Activated T-helper 17 cell treated with anti-CD3 and anti-CD28 coated beads, Interleukin-2, amount 50 U/mL, for 72 hours (primary cell): Measurements from ENCODE around the gene OR2A2. TPM values are rescaled to one million over a fixed set of nuclear protein-coding genes. Genes with fewer than 3 reads are reported as not detected.
A peak's percentile ranks its signal among the peaks of the same experiment; 100 is the strongest.
"Not testable (repeated sequence)": the region's sequence is repeated elsewhere in the genome, so short reads cannot be mapped to it uniquely, and the experiment has no call there.

Experiments
- ATAC-seq: fragments of 150-1000 bp; cut with Tn5 transposase; replicated peaks from 2 replicates; pipeline ENCODE4 v1.10.0; 2021; ENCODE audit warnings: mild to moderate bottlenecking, moderate library complexity
- H3K27ac Mint-ChIP-seq: one replicate; pipeline ENCODE4 v1.8.0; 2022; ENCODE audit warnings: mixed read lengths
- H3K27me3 Mint-ChIP-seq: one replicate; pipeline ENCODE4 v1.8.0; 2022; ENCODE audit warnings: mixed read lengths
- H3K36me3 Mint-ChIP-seq: one replicate; pipeline ENCODE4 v1.8.0; 2022; ENCODE audit warnings: low read depth, mild to moderate bottlenecking, mixed read lengths
- H3K4me1 Mint-ChIP-seq: one replicate; pipeline ENCODE4 v1.8.0; 2022; ENCODE audit warnings: mixed read lengths
- H3K4me3 Mint-ChIP-seq: one replicate; pipeline ENCODE4 v1.8.0; 2022; ENCODE audit warnings: mild to moderate bottlenecking, mixed read lengths
- H3K9me3 Mint-ChIP-seq: one replicate; pipeline ENCODE4 v1.8.0; 2022; ENCODE audit warnings: mixed read lengths
- total RNA-seq, 2 donors: library from RNA; stranded (reverse); gene quantifications; one replicate each; pipeline ENCODE4 v1.2.3, GENCODE V29; 2022

Gene OR2A2
- total RNA-seq, 2 donors from 2014 or later = not detected

- Mint-ChIP-seq H3K4me3 (no peak within 1 kb of the TSS), H3K36me3 (no peaks in the 10 kb centered on the region), H3K27ac (no peak within 1 kb of the TSS)
These were observed 13.5 kb downstream of the OR2A2 start, which contains the start of gene OR2A14 for GRCh38 chr7:144122876-144123275. Gene OR2A14, plus strand, starts transcription at chr7:144123176. Its CDS starts 5,937 bp downstream, at chr7:144129113.

GRCh38 chr7:144127714-144128334 lies 18.4 kb downstream of the OR2A2 start:
- Mint-ChIP-seq H3K4me1 (no peaks in the 10 kb centered on the region), H3K27ac (no peak overlapping the region), H3K9me3 (no peaks in the 10 kb centered on the region), H3K4me3 (no peak overlapping the region), H3K27me3 (no peaks in the 10 kb centered on the region), H3K36me3 (no peaks in the 10 kb centered on the region)
- peak; percentile 99 for ATAC-seq

More at GRCh38 chr7:144122876-144123275, 13.5 kb downstream of the OR2A2 start, which contains the start of gene OR2A14:
- no peaks in the 10 kb centered on the region for H3K9me3 Mint-ChIP-seq
- no peak for ATAC-seq
- peaks cover 10% of the 10 kb centered on the region for H3K27me3 Mint-ChIP-seq
- no peaks in the 10 kb centered on the region for H3K4me1 Mint-ChIP-seq

GRCh38 chr7:144129601-144130000 lies 20.2 kb downstream of the OR2A2 start:
- not testable (repeated sequence) for H3K9me3 Mint-ChIP-seq, H3K27me3 Mint-ChIP-seq, ATAC-seq, H3K4me1 Mint-ChIP-seq, H3K4me3 Mint-ChIP-seq, H3K27ac Mint-ChIP-seq, H3K36me3 Mint-ChIP-seq

DNA sequence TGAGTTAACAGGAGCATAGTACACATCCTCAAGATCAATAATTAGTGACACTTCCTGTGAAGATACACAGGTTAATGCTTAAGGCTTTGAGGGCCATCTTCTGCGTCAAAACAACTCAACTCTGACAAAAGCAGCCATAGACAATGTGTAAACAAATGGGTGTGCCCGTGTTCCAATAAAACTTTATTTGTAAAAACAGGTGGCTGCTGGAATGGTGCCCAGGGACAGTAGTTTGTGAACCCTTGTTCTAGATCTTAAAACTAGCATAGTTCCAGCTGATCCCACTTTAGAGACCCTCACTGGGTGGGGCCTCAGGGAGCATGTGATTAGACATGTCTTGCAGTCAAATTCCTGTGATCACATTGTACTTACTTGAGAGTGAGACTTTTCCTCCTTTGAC lies 21.3 kb downstream of the OR2A2 start:
- no peak overlapping the region for H3K4me3 Mint-ChIP-seq
- H3K9me3 Mint-ChIP-seq = no peaks in the 10 kb centered on the region
- H3K4me1 Mint-ChIP-seq = no peaks in the 10 kb centered on the region
- H3K36me3 Mint-ChIP-seq = no peaks in the 10 kb centered on the region
- no peak overlapping the region for H3K27ac Mint-ChIP-seq
- no peaks in the 10 kb centered on the region for H3K27me3 Mint-ChIP-seq
- ATAC-seq = no peak

DNA sequence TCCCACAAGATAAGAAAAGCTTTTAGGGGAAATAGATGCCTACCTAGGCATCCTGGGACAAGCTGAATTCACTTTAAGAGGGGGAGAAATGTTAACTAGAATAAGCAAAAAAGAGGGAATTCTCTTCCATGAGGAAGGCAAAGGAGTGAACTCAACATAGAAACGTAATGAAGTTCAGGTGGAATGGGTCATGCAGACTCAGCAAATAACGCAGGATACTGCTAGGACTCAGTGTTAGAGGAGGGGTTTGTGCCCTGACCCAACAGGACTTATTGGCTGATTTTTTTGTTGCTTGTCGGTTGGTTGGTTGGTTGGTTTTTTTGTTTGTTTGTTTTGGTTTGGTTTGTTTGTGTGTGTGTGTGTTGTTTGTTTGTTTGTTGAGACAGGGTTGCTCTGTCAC lies 22.9 kb downstream of the OR2A2 start:
- Mint-ChIP-seq H3K36me3 (no peaks in the 10 kb centered on the region), H3K4me3 (no peak overlapping the region), H3K9me3 (no peaks in the 10 kb centered on the region), H3K4me1 (no peaks in the 10 kb centered on the region), H3K27ac (no peak overlapping the region), H3K27me3 (no peaks in the 10 kb centered on the region)
- ATAC-seq = no peak

GRCh38 chr7:144133307-144133706 lies 23.9 kb downstream of the OR2A2 start:
- H3K9me3 Mint-ChIP-seq = no peaks in the 10 kb centered on the region
- H3K4me3 Mint-ChIP-seq = no peak overlapping the region
- no peaks in the 10 kb centered on the region for H3K4me1 Mint-ChIP-seq
- H3K27ac Mint-ChIP-seq = no peak overlapping the region
- no peaks in the 10 kb centered on the region for H3K27me3 Mint-ChIP-seq
- H3K36me3 Mint-ChIP-seq = no peaks in the 10 kb centered on the region
- ATAC-seq = no peak

GRCh38 chr7:144134116-144134515 lies 24.7 kb downstream of the OR2A2 start:
- Mint-ChIP-seq H3K4me3 (no peak overlapping the region), H3K4me1 (no peaks in the 10 kb centered on the region), H3K36me3 (no peaks in the 10 kb centered on the region), H3K9me3 (no peaks in the 10 kb centered on the region), H3K27me3 (no peaks in the 10 kb centered on the region), H3K27ac (no peak overlapping the region)
- no peak for ATAC-seq

GRCh38 chr7:144137501-144137900 lies 28.1 kb downstream of the OR2A2 start:
- Mint-ChIP-seq H3K36me3 (no peaks in the 10 kb centered on the region), H3K27me3 (peaks cover 3% of the 10 kb centered on the region), H3K9me3 (no peaks in the 10 kb centered on the region), H3K27ac (no peak overlapping the region), H3K4me3 (no peak overlapping the region), H3K4me1 (no peaks in the 10 kb centered on the region)
- no peak for ATAC-seq

- Mint-ChIP-seq H3K4me1 (no peaks in the 10 kb centered on the region), H3K36me3 (no peaks in the 10 kb centered on the region), H3K4me3 (no peak overlapping the region), H3K27ac (no peak overlapping the region), H3K9me3 (no peaks in the 10 kb centered on the region), H3K27me3 (peaks cover 9% of the 10 kb centered on the region)
- ATAC-seq = no peak
These were observed 32.8 kb downstream of the OR2A2 start for GRCh38 chr7:144142187-144142586.

GRCh38 chr7:144144426-144144825 lies 35.0 kb downstream of the OR2A2 start:
- Mint-ChIP-seq H3K27ac (no peak overlapping the region), H3K36me3 (no peaks in the 10 kb centered on the region), H3K4me1 (no peaks in the 10 kb centered on the region), H3K27me3 (peaks cover 7% of the 10 kb centered on the region), H3K4me3 (no peak overlapping the region), H3K9me3 (peaks cover 13% of the 10 kb centered on the region)
- ATAC-seq = no peak

DNA sequence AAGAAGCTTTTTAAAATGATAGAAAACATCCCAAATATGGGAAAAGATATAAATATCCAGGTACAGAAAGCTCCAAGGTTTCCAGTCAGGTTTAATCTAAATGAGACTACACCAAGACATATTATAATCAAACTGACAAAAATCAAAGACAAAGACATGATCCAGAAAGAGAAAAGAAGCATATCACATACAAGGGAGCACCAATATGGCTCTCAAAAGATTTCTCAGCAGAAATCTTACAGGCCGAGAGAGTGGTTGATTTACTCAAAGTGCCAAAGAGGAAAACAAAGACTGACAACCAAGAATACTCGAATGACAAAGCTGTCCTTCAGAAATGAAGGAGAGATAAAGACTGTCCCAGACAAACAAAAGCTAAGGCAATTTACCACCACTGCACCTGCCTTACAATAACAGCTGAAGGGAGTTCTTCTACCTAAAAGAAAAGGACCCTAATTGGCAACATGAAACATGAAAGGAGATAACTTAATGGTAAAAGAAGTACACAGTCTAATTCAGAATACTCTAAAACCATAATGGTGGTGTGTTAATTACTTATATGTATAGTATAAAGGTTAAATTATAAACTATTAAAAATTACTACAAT lies 38.9 kb downstream of the OR2A2 start:
- Mint-ChIP-seq H3K9me3 (peaks cover 13% of the 10 kb centered on the region), H3K4me3 (no peak overlapping the region), H3K27me3 (peaks cover 11% of the 10 kb centered on the region), H3K27ac (no peak overlapping the region), H3K4me1 (no peaks in the 10 kb centered on the region), H3K36me3 (no peaks in the 10 kb centered on the region)
- no peak for ATAC-seq

DNA sequence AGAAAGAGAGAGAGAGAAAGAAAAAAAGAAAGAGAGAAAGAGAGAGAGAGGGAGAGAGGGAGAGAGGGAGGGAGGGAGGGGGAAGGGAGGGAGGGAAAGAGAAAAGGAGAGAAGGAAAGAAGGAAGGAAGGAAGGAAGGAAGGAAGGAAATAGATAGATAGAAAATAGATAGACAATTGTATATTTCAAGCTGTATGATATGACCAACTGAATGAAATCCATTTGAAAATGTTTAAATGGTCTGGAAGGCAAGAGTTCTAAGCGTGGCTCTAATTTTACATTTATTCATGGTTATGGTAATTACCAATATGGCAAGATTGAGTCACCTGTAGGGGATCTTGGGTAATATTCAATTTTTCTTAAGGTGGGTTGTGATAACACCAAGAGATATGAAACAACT lies 49.5 kb downstream of the OR2A2 start:
- Mint-ChIP-seq H3K4me3 (no peak overlapping the region), H3K27ac (no peak overlapping the region), H3K27me3 (peaks cover 21% of the 10 kb centered on the region), H3K36me3 (no peaks in the 10 kb centered on the region), H3K4me1 (no peaks in the 10 kb centered on the region), H3K9me3 (no peaks in the 10 kb centered on the region)
- ATAC-seq = no peak

Other genes starting within 250 kb of the OR2A2 start
- gene TCAF1, start 207.4 kb upstream of the OR2A2 start, total RNA-seq = 10 to 100 TPM; 19.2 to 48.0 TPM
- not detected for gene OR2F2, start 174.3 kb upstream of the OR2A2 start, total RNA-seq
- gene OR2F1, start 154.7 kb upstream of the OR2A2 start, total RNA-seq = not detected
- not detected for gene OR6B1, start 109.3 kb upstream of the OR2A2 start, total RNA-seq
- gene OR2A5, start 60.6 kb upstream of the OR2A2 start, total RNA-seq = not detected
- not detected for gene OR2A25, start 39.8 kb upstream of the OR2A2 start, total RNA-seq
- gene OR2A12, start 23.3 kb upstream of the OR2A2 start, total RNA-seq = not detected
- not detected for gene OR2A14, start 13.6 kb downstream of the OR2A2 start, total RNA-seq
- gene CTAGE4, start 73.9 kb downstream of the OR2A2 start, total RNA-seq = 1 to 10 TPM; 1.1 to 4.2 TPM
- gene ARHGEF35, start 86.2 kb downstream of the OR2A2 start, total RNA-seq = 1 to 10 TPM; 1.1 to 5.1 TPM
- not detected for gene OR2A42, start 130.0 kb downstream of the OR2A2 start, total RNA-seq
- gene OR2A7, start 155.2 kb downstream of the OR2A2 start, total RNA-seq = 1 to 10 TPM in 1 of 2 donors, under 1 TPM in 1; 0.80 to 5.3 TPM
- under 1 TPM; 0.28 to 0.61 TPM for gene CTAGE8, start 159.7 kb downstream of the OR2A2 start, total RNA-seq
- gene OR2A1, start 202.8 kb downstream of the OR2A2 start, total RNA-seq = under 1 TPM in 1 of 2 donors, not detected in 1; 0.05 TPM
- 10 to 100 TPM in 1 of 2 donors, 1 to 10 TPM in 1; 8.2 to 17.6 TPM for gene ARHGEF5, start 245.8 kb downstream of the OR2A2 start, total RNA-seq